Measurements from ENCODE around the gene DPY19L3. TPM values are rescaled to one million over a fixed set of nuclear protein-coding genes. Genes with fewer than 3 reads are reported as not detected.
"Not testable (repeated sequence)": the region's sequence is repeated elsewhere in the genome, so short reads cannot be mapped to it uniquely, and the experiment has no call there.

The DPY19L3 gene
- total RNA-seq, 2 donors from 2014 or later = 53.0 to 66.5 TPM

GRCh38 chr19:32438751-32439150 is 33.2 kb downstream of the DPY19L3 start:
- H3K27ac ChIP-seq = no peak overlapping the region
- no peak overlapping the region for H3K4me3 ChIP-seq
- no peaks in the 10 kb centered on the region for H3K36me3 ChIP-seq
- 95% methylated on average over 2 of the region's 2 CpGs for WGBS
- no peaks in the 10 kb centered on the region for H3K4me1 ChIP-seq (replicated peaks)
- H3K9me3 ChIP-seq = no peaks in the 10 kb centered on the region
- intact Hi-C loops (cut with DNase I) = no loop called here
- no peaks in the 10 kb centered on the region for H3K27me3 ChIP-seq (replicated peaks; ENCODE audit: insufficient read depth)
- no peak for DNase-seq (ENCODE audit: low spot score)
- TF ChIP-seq POLR2A (IDR thresholded peaks at IDR 0.05) = no peak
- no peak for TF ChIP-seq CTCF (IDR thresholded peaks at IDR 0.05)
- no peak for TF ChIP-seq POLR2AphosphoS5 (IDR thresholded peaks at IDR 0.05)

GRCh38 chr19:32442650-32443049 is 37.1 kb downstream of the DPY19L3 start:
- intact Hi-C loops (cut with DNase I) = no loop called here
- 93% methylated on average over 1 of the region's 1 CpG for WGBS
- H3K4me1 ChIP-seq (replicated peaks) = no peaks in the 10 kb centered on the region

GRCh38 chr19:32447534-32447933 is 42.0 kb downstream of the DPY19L3 start:
- H3K27ac ChIP-seq = not testable (repeated sequence)

More at GRCh38 chr19:32442650-32443049, 37.1 kb downstream of the DPY19L3 start:
- Histone ChIP-seq H3K27ac (no peak overlapping the region), H3K27me3 (replicated peaks; ENCODE audit: insufficient read depth) (no peaks in the 10 kb centered on the region), H3K36me3 (no peaks in the 10 kb centered on the region), H3K4me3 (no peak overlapping the region), H3K9me3 (no peaks in the 10 kb centered on the region)
- TF ChIP-seq CTCF (IDR thresholded peaks at IDR 0.05) = no peak
- no peak for TF ChIP-seq POLR2AphosphoS5 (IDR thresholded peaks at IDR 0.05)
- no peak for TF ChIP-seq POLR2A (IDR thresholded peaks at IDR 0.05)
- no peak for DNase-seq (ENCODE audit: low spot score)

GRCh38 chr19:32448026-32448425 is 42.5 kb downstream of the DPY19L3 start:
- Histone ChIP-seq H3K27ac (no peak overlapping the region), H3K4me3 (no peak overlapping the region), H3K27me3 (replicated peaks; ENCODE audit: insufficient read depth) (no peaks in the 10 kb centered on the region), H3K36me3 (no peaks in the 10 kb centered on the region), H3K4me1 (replicated peaks) (no peaks in the 10 kb centered on the region), H3K9me3 (no peaks in the 10 kb centered on the region)
- 89% methylated on average over 8 of the region's 8 CpGs for WGBS
- no peak for TF ChIP-seq POLR2AphosphoS5 (IDR thresholded peaks at IDR 0.05)
- no peak for TF ChIP-seq POLR2A (IDR thresholded peaks at IDR 0.05)
- no peak for DNase-seq (ENCODE audit: low spot score)
- intact Hi-C loops (cut with DNase I) = no loop called here

More at GRCh38 chr19:32447534-32447933, 42.0 kb downstream of the DPY19L3 start:
- H3K4me3 ChIP-seq; intact Hi-C loops (cut with DNase I); H3K36me3 ChIP-seq; DNase-seq (ENCODE audit: low spot score); H3K27me3 ChIP-seq (replicated peaks; ENCODE audit: insufficient read depth); H3K4me1 ChIP-seq (replicated peaks); H3K9me3 ChIP-seq: not testable (repeated sequence)
- WGBS = 96% methylated on average over 5 of the region's 5 CpGs

GRCh38 chr19:32450217-32450616 is 44.6 kb downstream of the DPY19L3 start:
- intact Hi-C loops (cut with DNase I) = no loop called here
- WGBS = 72% methylated on average over 4 of the region's 4 CpGs
- H3K9me3 ChIP-seq = no peaks in the 10 kb centered on the region

GRCh38 chr19:32453736-32454135 is 48.2 kb downstream of the DPY19L3 start:
- Histone ChIP-seq H3K27ac (no peak overlapping the region), H3K9me3 (no peaks in the 10 kb centered on the region), H3K4me1 (replicated peaks) (no peaks in the 10 kb centered on the region), H3K36me3 (no peaks in the 10 kb centered on the region), H3K4me3 (no peak overlapping the region), H3K27me3 (replicated peaks; ENCODE audit: insufficient read depth) (no peaks in the 10 kb centered on the region)
- TF ChIP-seq POLR2AphosphoS5 (IDR thresholded peaks at IDR 0.05) (no peak), CTCF (IDR thresholded peaks at IDR 0.05) (no peak), POLR2A (IDR thresholded peaks at IDR 0.05) (no peak)
- intact Hi-C loops (cut with DNase I) = no loop called here
- no peak for DNase-seq (ENCODE audit: low spot score)
- 94% methylated on average over 2 of the region's 2 CpGs for WGBS

More at GRCh38 chr19:32450217-32450616, 44.6 kb downstream of the DPY19L3 start:
- TF ChIP-seq POLR2AphosphoS5 (IDR thresholded peaks at IDR 0.05) = no peak
- no peak for TF ChIP-seq POLR2A (IDR thresholded peaks at IDR 0.05)
- Histone ChIP-seq H3K4me1 (replicated peaks) (no peaks in the 10 kb centered on the region), H3K36me3 (no peaks in the 10 kb centered on the region), H3K4me3 (no peak overlapping the region), H3K27ac (no peak overlapping the region), H3K27me3 (replicated peaks; ENCODE audit: insufficient read depth) (no peaks in the 10 kb centered on the region)
- DNase-seq (ENCODE audit: low spot score) = no peak
